Measurements from ENCODE around the gene MEF2A. TPM values are rescaled to one million over a fixed set of nuclear protein-coding genes. Genes with fewer than 3 reads are reported as not detected.

Gene MEF2A
- total RNA-seq, 2 donors from 2014 or later: 25.1 to 68.7 TPM

- intact Hi-C loops (cut with DNase I): loop anchor here (10.0 kb wide), 1 partner anchor 120 kb away; no protein-coding TSS in a partner anchor
- Histone ChIP-seq H3K36me3 (replicated peaks in 1 of 2; ENCODE audit: insufficient read depth in 1 of 2, low read depth in 2 of 2) (no peaks in the 10 kb centered on the region), H3K4me3 (no peak overlapping the region), H3K4me1 (peaks cover 31% of the 10 kb centered on the region), H3K27me3 (no peaks in the 10 kb centered on the region), H3K9me3 (no peaks in the 10 kb centered on the region), H3K27ac (no peak overlapping the region)
- DNase-seq: peak in 1 of 4 donors; percentile 20
- no peak for TF ChIP-seq POLR2A (IDR thresholded peaks at IDR 0.05)
- TF ChIP-seq, protein P1, sequence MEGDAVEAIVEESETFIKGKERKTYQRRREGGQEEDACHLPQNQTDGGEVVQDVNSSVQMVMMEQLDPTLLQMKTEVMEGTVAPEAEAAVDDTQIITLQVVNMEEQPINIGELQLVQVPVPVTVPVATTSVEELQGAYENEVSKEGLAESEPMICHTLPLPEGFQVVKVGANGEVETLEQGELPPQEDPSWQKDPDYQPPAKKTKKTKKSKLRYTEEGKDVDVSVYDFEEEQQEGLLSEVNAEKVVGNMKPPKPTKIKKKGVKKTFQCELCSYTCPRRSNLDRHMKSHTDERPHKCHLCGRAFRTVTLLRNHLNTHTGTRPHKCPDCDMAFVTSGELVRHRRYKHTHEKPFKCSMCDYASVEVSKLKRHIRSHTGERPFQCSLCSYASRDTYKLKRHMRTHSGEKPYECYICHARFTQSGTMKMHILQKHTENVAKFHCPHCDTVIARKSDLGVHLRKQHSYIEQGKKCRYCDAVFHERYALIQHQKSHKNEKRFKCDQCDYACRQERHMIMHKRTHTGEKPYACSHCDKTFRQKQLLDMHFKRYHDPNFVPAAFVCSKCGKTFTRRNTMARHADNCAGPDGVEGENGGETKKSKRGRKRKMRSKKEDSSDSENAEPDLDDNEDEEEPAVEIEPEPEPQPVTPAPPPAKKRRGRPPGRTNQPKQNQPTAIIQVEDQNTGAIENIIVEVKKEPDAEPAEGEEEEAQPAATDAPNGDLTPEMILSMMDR (IDR thresholded peaks at IDR 0.05): no peak
- WGBS, 2 donors: 77 to 78% methylated on average over 6 of the region's 6 CpGs
- no peak for ATAC-seq
Observed at GRCh38 chr15:99574502-99574901, 8.7 kb downstream of the MEF2A start.

DNA sequence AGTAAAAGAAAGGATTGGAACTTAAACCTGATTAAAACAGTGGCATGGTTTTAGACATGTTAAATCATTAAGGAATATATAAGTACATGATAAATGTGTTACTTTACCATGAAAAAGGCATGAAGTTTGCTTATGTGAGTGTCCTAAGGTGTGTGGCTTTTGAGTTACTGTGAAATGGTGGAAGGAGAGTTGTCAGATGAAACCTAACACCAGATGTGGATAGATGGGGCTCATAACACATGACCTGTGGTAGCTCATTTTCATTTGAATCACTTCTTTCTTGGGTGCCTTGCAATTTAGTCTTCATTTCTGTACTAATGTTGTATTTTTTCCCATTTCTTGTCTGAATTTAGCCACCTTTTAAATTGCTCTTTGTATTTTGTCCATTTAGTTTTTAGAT, 13.0 kb downstream of the MEF2A start:
- DNase-seq: no peak
- intact Hi-C loops (cut with DNase I): loop anchor here (10.0 kb wide), 1 partner anchor 116 kb away; no protein-coding TSS in a partner anchor
- TF ChIP-seq POLR2A (IDR thresholded peaks at IDR 0.05): no peak
- TF ChIP-seq, protein P1 (IDR thresholded peaks at IDR 0.05): no peak
- no peak for ATAC-seq
- no peak overlapping the region for H3K27ac ChIP-seq
- no peaks in the 10 kb centered on the region for H3K27me3 ChIP-seq
- peaks cover 16% of the 10 kb centered on the region for H3K4me1 ChIP-seq
- no peaks in the 10 kb centered on the region for H3K36me3 ChIP-seq (replicated peaks in 1 of 2; ENCODE audit: insufficient read depth in 1 of 2, low read depth in 2 of 2)
- H3K4me3 ChIP-seq: no peak overlapping the region
- no peaks in the 10 kb centered on the region for H3K9me3 ChIP-seq

GRCh38 chr15:99580076-99580475, 14.3 kb downstream of the MEF2A start:
- WGBS, 2 donors: 82 to 87% methylated on average over 3 of the region's 3 CpGs
- no peak for DNase-seq
- TF ChIP-seq POLR2A (IDR thresholded peaks at IDR 0.05): no peak
- TF ChIP-seq, protein P1 (IDR thresholded peaks at IDR 0.05): no peak
- Histone ChIP-seq H3K4me1 (peaks cover 6% of the 10 kb centered on the region), H3K27me3 (no peaks in the 10 kb centered on the region), H3K36me3 (replicated peaks in 1 of 2; ENCODE audit: insufficient read depth in 1 of 2, low read depth in 2 of 2) (no peaks in the 10 kb centered on the region), H3K27ac (no peak overlapping the region), H3K9me3 (no peaks in the 10 kb centered on the region), H3K4me3 (no peak overlapping the region)
- ATAC-seq: no peak
- intact Hi-C loops (cut with DNase I): no loop called here

GRCh38 chr15:99582508-99582960, 16.8 kb downstream of the MEF2A start:
- no peaks in the 10 kb centered on the region for H3K36me3 ChIP-seq (replicated peaks in 1 of 2; ENCODE audit: insufficient read depth in 1 of 2, low read depth in 2 of 2)
- WGBS, 2 donors: 84 to 89% methylated on average over 4 of the region's 4 CpGs
- no peaks in the 10 kb centered on the region for H3K27me3 ChIP-seq
- no peak overlapping the region for H3K27ac ChIP-seq
- intact Hi-C loops (cut with DNase I): no loop called here
- DNase-seq (no peak), ATAC-seq (no peak)
- peaks cover 6% of the 10 kb centered on the region for H3K4me1 ChIP-seq
- TF ChIP-seq, protein P1 (IDR thresholded peaks at IDR 0.05): no peak
- no peak for TF ChIP-seq POLR2A (IDR thresholded peaks at IDR 0.05)
- no peaks in the 10 kb centered on the region for H3K9me3 ChIP-seq
- H3K4me3 ChIP-seq: no peak overlapping the region

DNA sequence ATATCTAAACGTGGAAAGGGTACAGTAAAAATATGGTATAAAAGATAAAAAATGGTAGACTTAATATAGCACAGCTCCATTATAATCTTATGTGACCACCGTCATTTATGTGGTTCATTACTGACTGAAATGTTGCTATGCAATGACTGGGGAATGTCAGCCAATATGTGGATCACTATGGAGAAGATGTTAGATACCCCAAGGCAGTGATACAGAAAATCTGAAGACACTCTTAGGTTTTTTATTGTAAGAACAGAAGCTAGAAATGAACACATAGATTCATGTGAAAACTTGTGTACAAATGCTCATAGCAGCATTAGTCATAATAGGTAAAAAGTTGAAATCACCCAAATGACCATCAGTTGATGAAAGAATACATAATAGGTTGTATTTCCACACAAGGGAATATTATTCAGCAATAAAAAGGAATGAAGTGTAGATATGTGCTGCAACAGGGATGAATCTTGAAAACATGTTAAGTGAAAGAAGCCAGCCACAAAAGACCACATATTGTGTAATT, 18.4 kb downstream of the MEF2A start:
- Histone ChIP-seq H3K36me3 (replicated peaks in 1 of 2; ENCODE audit: insufficient read depth in 1 of 2, low read depth in 2 of 2) (no peaks in the 10 kb centered on the region), H3K27me3 (no peaks in the 10 kb centered on the region), H3K27ac (no peak overlapping the region), H3K4me1 (no peaks in the 10 kb centered on the region), H3K4me3 (no peak overlapping the region), H3K9me3 (no peaks in the 10 kb centered on the region)
- no peak for DNase-seq
- intact Hi-C loops (cut with DNase I): no loop called here
- TF ChIP-seq, protein P1 (IDR thresholded peaks at IDR 0.05): no peak
- TF ChIP-seq POLR2A (IDR thresholded peaks at IDR 0.05): no peak
- 84 to 94% methylated on average over 2 of the region's 2 CpGs for WGBS, 2 donors
- ATAC-seq: no peak

All from body of pancreas (tissue), 4 donors.